Ureter (tissue), 1 donor: ENCODE results near the gene SETD6. TPM values are rescaled to one million over a fixed set of nuclear protein-coding genes. Genes with fewer than 3 reads are reported as not detected.
A peak's percentile ranks its signal among the peaks of the same experiment; 100 is the strongest.
"Not testable (repeated sequence)": the region's sequence is repeated elsewhere in the genome, so short reads cannot be mapped to it uniquely, and the experiment has no call there.

Source experiments
- DNase-seq: peaks from one replicate; pipeline ENCODE4 v3.0.0-alpha.2; 2020; ENCODE audit warnings: low spot score
- total RNA-seq: library from RNA; stranded (reverse); gene quantifications from one replicate; pipeline ENCODE4 v1.2.4, GENCODE V29; 2023
- donor health status: DM: yes; HTN: yes; CAD: no.

SETD6 gene, protein sequence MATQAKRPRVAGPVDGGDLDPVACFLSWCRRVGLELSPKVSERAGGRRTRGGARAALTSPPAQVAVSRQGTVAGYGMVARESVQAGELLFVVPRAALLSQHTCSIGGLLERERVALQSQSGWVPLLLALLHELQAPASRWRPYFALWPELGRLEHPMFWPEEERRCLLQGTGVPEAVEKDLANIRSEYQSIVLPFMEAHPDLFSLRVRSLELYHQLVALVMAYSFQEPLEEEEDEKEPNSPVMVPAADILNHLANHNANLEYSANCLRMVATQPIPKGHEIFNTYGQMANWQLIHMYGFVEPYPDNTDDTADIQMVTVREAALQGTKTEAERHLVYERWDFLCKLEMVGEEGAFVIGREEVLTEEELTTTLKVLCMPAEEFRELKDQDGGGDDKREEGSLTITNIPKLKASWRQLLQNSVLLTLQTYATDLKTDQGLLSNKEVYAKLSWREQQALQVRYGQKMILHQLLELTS
- 37.3 TPM for total RNA-seq

GRCh38 chr16:58515125-58515870, at the start of gene SETD6:
SETD6 (plus strand) TSS chr16:58515517; CDS start chr16:58515538, 21 bp downstream.
- DNase-seq: peak; percentile 89

DNA sequence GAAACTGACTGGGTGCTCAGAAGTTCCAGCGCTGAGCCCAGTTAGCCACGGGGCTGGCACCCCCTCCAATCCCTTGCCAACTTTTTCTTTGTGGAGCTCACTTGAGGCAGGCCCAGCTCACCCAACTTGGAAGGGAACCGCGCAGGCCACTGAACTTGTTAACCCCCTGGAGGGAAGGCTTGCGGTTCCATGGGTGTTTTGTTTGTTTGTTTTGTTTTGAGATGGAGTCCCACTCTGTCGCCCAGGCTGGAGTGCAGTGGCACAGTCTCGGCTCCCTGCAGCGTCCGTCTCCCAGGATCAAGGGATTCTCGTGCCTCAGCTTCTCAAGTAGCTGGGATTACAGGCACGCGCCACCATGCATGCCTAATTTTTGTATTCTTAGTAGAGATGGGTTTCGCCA, 49.5 kb upstream of the SETD6 start:
- no peak for DNase-seq

DNA sequence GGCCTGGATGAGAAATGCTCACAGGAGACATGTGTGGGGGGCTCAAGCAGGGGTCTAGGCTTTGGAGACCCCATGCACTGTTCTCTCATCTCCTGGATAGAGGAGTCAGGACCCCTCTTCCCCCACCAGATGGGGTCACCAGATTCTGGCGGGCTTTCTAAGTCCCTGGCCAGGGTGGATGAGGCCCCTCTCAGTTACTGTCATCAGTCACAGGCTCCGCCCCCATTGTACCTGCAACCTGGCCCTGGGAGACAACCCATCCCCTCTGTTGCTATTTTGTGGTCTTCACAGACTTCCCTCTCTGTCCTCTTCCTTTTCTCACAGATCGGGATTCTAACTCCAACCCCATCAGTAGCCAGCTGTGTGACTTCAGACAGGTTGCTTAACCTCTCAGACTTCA, 48.9 kb upstream of the SETD6 start:
- DNase-seq: no peak

GRCh38 chr16:58467905-58468304, 47.4 kb upstream of the SETD6 start:
- DNase-seq: no peak

- DNase-seq: no peak
Observed at GRCh38 chr16:58471209-58471975, 43.9 kb upstream of the SETD6 start.

DNA sequence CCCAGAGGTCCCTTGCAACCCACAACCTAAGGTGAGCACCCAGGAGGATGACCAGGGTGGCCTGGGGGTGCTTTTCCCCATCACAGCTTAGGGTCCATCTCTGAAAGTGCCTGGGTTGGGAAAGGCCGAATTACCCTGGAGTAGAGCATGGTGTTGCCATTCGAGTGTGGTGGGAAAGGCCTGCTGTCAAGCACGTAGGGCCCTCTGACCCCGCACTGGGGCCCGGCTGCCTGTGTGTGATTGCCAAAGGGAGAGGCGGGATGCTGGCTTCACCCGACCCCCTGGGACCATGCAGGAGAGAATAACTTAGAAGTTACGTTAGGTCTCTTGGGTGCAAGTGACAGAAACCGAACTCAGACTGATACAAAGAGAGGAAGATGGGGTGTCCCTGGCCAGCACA, 43.1 kb upstream of the SETD6 start:
- no peak for DNase-seq

DNA sequence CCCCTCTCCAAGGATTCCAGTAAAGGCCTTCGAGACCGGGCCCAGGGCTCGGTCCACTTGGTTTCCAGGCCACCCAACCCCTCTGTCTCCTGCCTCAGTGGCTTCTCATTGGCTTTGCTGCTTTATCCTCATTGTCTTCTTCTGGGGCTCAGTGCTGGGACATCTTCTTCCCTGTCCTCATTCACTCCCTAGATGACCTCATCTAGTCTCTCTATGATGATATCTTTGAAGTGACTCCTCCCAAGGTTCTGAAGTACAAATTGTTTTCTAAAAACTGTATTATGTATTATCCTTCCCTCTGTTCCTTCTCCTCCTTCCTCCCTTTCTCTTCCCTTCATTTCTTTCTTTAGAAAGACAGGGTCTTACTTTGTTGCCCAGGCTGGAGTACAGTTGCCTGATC, 42.5 kb upstream of the SETD6 start:
- no peak for DNase-seq

- no peak for DNase-seq
Observed at GRCh38 chr16:58474296-58474695, 41.0 kb upstream of the SETD6 start.

DNA sequence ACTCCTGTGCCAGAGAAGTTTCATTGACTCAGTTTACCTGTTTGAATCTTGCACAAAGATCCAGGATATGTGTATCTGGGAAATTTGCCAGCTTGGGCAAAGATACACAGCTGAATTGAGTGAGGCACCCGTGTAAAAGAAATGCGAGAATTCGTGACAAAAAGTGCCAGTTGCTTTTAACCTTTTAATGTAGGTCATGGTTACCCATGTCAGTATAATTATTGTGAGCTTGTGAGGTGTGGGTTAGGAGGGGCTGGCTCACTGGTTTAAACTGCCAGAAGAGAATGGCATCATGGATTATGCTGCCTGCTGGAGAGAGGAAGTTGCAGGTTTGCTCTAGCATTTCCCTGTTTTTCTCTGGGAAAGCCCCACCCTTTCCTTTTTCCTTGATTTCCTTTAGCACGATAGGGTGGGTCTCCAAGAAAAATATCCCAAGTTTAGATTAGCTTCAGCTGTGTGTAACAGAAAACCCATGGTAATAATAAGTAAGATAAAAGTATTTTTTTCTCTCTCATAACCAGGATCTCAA, 40.2 kb upstream of the SETD6 start:
- no peak for DNase-seq

DNA sequence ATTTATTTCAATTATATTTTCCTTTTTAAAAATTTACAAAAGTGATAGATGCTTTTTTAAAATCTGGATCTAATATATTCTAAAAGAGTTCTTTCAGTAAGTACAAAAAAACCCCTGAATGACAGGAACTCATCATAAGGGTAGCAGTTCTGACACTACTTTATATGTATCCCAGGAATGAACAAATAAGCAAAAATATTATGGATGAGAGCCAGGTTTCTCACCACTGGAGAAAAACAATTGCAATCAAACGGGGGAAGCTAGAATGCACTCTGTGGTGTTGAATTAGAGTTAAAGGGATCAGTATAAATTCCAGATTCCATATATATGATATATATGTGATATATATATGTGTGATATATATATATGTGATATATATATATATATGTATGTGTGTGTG, 38.5 kb upstream of the SETD6 start:
- no peak for DNase-seq

DNA sequence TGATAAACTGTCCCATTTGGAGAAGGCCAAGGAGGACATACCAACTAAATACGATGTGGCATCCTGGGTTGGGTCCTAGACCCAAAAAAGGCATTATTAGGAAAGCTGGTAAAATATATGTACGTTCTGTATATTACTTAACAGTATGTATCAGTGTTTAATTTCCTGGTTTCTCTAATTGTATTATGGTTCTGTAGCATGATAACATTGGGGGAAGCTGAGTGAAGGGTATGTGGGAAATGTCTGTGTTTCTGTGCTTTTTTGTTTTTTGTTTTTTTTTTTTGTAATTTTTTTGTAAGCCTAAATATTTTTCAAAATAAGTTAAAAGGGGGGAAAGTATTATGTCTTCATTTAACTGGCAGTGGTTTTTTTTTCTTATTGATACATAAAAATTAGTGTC, 36.9 kb upstream of the SETD6 start:
- DNase-seq: no peak

DNA sequence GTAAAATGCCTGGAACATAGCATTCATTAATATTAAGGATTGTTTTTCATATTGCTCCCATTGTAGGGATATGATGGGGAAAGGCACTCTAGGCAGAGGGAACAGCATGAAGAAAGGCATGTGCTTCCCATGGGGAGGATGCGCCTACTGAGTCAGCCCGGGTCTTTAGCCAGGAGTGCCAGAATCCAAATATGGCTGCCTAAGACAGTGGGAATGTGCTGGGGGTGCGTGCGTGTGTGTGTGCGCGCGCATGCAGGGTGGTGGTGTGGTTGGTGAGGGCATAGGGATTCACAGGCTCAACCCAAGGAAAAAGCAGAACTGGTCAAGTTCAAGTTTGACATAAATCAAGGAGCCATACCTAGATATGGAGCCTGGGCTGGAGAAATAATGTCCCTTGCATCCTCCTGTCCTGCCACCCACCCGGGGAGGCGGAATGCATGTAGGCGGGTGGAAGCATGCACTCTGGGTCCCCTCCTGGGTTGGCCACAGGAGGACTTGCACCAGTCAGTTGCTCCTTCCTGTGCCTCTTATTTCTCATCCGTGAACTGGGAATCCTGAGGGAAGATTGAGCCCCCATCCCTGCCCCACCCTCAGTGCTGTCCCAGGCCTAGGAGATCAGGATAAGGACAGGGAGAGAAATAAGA, 34.0 kb upstream of the SETD6 start:
- DNase-seq: no peak

DNA sequence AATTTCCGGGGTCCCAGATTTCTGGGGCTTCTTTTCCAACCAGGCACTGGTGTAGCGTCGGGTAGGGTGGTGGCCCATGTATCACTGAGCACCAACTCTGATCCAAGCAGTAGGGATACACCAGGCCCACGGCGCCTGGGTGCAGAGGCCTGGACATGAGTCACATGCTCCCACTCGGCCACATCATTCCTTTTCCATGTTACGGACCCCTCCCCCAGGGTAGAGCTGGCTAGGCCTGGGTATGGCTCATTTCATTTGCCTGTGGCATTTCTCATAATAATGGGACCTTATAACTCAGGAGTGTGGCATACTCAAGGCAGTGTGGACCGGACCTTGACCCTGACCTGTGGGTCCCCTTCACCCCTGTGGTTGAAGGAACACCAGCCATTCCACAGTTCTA, 33.4 kb upstream of the SETD6 start:
- DNase-seq: no peak

- DNase-seq: no peak
Observed at GRCh38 chr16:58485184-58485887, 30.0 kb upstream of the SETD6 start.

DNA sequence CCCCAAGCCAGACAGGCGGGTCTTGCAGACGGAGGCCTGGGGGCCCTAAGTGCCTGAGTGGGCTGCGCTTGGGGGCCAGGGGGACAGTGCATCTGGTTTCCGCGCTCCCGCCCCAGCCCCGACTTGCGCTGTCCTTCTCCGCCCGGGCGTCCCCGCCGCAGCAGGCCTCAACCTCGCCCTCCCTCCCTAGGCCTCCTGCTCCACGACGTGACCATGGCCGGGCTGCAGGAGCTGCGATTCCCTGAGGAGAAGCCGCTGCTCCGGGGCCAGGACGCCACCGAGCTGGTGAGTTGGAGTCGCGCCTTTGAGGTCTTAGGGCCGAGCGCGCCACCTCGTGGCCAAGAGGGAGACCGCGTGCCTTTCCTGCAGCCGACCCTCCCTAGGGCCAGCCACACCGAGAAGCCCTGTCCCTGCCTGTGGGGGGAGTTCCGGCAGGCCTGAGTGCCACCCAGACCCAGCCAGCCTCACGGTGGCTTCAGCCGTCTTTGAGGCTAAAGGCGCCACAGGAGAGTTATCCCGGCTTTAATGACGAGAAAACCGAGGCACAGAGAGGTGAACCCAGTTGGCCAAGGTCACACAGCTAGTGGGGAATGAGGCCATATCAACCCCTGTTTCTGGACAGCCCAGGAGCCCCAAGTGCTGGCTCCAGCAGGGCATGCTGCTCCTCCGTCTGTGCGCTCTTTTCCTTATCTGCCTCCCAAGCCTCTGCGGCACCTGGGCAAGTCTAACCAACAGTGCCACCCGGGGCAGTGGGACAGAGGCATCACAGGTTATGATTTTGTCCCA, 27.6 kb upstream of the SETD6 start:
- DNase-seq: peak; percentile 80

DNA sequence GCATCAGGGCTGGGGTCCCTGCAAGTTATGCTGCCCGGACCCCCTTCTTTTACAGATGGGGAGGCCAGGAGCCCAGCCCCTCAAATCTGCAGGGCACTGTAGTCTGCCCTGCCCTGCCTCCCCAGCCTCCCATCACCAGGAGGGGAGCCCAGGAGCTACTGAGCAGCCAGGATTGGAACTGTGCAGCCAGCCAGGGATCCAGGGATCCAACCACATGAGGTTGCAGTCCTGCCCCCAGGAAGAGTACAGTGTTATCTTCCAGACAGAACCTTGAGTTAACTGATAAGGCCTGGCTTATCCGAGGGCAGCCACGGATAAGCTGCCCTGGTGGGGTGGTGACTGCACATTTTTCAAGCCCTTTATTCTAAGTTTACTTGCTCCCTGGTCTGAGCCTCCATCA, 26.8 kb upstream of the SETD6 start:
- no peak for DNase-seq

DNA sequence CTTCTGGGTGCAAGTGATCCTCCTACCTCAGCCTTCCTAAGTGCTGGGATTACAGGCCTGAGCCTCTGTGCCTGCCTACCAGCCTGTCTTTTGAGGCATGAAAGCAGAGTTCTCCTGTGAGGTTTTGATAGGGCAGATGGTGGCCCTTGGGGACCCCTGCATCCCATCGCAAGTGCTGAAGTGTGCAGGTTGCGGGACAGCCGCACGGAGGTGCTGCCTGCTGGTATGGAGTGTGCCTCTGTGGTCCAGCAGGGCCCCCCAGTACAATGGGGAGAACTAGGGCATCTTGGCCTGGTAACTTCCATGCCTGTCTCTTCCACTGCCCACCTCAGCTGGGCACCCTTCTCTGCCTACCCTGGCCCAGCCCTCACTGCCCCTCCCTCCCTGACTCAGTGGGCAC, 25.3 kb upstream of the SETD6 start:
- DNase-seq: no peak

DNA sequence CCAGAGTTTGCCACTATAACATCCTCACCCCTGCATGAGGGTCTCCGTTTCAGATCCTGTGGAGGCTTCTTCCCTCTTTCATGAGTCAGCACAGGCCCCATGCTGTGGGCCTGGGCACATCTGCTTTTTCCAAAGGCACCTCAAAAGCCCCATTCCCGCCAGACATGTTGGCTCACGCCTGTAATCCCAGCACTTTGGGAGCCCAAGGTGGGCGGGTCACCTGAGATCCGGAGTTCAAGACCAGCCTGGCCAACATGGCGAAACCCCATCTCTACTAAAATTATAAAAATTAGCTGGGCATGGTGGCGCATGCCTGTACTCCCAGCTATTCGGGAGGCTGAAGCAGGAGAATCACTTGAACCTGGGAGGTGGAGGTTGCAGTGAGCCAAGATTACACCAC, 24.8 kb upstream of the SETD6 start:
- not testable (repeated sequence) for DNase-seq

- no peak for DNase-seq
Observed at GRCh38 chr16:58492066-58492465, 23.3 kb upstream of the SETD6 start.

DNA sequence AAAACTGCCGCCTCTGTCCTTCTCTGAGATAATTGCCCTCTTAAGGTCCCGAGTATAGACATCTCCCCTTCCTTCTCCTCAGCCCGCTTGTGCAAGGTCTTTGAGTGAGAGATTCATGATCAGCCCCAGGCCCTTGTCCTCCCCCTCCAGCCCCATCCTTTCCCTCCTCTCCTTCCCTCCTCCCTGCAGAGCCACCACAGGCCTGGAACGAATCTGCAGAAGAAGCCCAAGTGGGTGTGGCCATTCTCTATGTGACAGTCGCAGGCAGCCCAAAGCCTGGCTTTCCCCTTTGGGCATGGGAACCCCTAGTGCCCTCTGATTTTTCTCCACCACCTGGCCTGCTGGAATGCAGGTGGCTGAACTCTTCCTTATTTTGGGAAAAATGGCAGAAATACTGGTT, 22.6 kb upstream of the SETD6 start:
- no peak for DNase-seq
